SIG-M5 treated with dmso at 0.1 percent for 504 hours (cell line): ENCODE results near the gene SHROOM3.
"Not testable (repeated sequence)": the region's sequence is repeated elsewhere in the genome, so short reads cannot be mapped to it uniquely, and the experiment has no call there.

Experiments
- DNase-seq: peaks from one replicate; lab custom pipeline; 2025; ENCODE audit not compliant: unreplicated experiment; lab: John Stamatoyannopoulos, UW

SHROOM3 gene

GRCh38 chr4:76714226-76714625, 279.2 kb downstream of the SHROOM3 start:
- no peak for DNase-seq

- DNase-seq: no peak
Measured at GRCh38 chr4:76716020-76716419, 281.0 kb downstream of the SHROOM3 start.

GRCh38 chr4:76716658-76717057, 281.6 kb downstream of the SHROOM3 start:
- peak; percentile 7 for DNase-seq

- no peak for DNase-seq
Measured at GRCh38 chr4:76717431-76717830, 282.4 kb downstream of the SHROOM3 start.

GRCh38 chr4:76718021-76718420, 283.0 kb downstream of the SHROOM3 start:
- no peak for DNase-seq

GRCh38 chr4:76718831-76719230, 283.8 kb downstream of the SHROOM3 start:
- DNase-seq: no peak

- DNase-seq: no peak
Measured at GRCh38 chr4:76720121-76720520, 285.1 kb downstream of the SHROOM3 start.

GRCh38 chr4:76722146-76722545, 287.1 kb downstream of the SHROOM3 start:
- DNase-seq: not testable (repeated sequence)

GRCh38 chr4:76722838-76723237, 287.8 kb downstream of the SHROOM3 start:
- no peak for DNase-seq

- no peak for DNase-seq
Measured at GRCh38 chr4:76723373-76723772, 288.3 kb downstream of the SHROOM3 start.

- no peak for DNase-seq
Measured at GRCh38 chr4:76723924-76724323, 288.9 kb downstream of the SHROOM3 start.

- no peak for DNase-seq
Measured at GRCh38 chr4:76725039-76725438, 290.0 kb downstream of the SHROOM3 start.

GRCh38 chr4:76726176-76726575, 291.1 kb downstream of the SHROOM3 start:
- DNase-seq: no peak

GRCh38 chr4:76726631-76727030, 291.6 kb downstream of the SHROOM3 start:
- no peak for DNase-seq

- DNase-seq: not testable (repeated sequence)
Measured at GRCh38 chr4:76727934-76728333, 292.9 kb downstream of the SHROOM3 start.

- no peak for DNase-seq
Measured at GRCh38 chr4:76729460-76729859, 294.4 kb downstream of the SHROOM3 start.

- DNase-seq: no peak
Measured at GRCh38 chr4:76729980-76730379, 295.0 kb downstream of the SHROOM3 start.

- DNase-seq: no peak
Measured at GRCh38 chr4:76732246-76732645, 297.2 kb downstream of the SHROOM3 start.

- no peak for DNase-seq
Measured at GRCh38 chr4:76733068-76733771, 298.2 kb downstream of the SHROOM3 start.

GRCh38 chr4:76736414-76736813, 301.4 kb downstream of the SHROOM3 start:
- DNase-seq: peak; percentile 14

- DNase-seq: no peak
Measured at GRCh38 chr4:76737180-76737579, 302.2 kb downstream of the SHROOM3 start.

GRCh38 chr4:76737771-76738085, 302.7 kb downstream of the SHROOM3 start:
- DNase-seq: no peak
